ENCODE data around the gene SPATA31C1. TPM values are rescaled to one million over a fixed set of nuclear protein-coding genes. Genes with fewer than 3 reads are reported as not detected.

Gene SPATA31C1
- total RNA-seq, 1 experiment from 2014 or later: 0.15 TPM

GRCh38 chr9:87892956-87893355, 24.8 kb upstream of the SPATA31C1 start:
- H3K9me3 Mint-ChIP-seq: peaks cover 0 to 3% of the 10 kb centered on the region in 2 experiments; a peak in 2 of 5 replicates

More at GRCh38 chr9:87892956-87893355, 24.8 kb upstream of the SPATA31C1 start:
- Histone ChIP-seq H3K14ac (ENCODE audit: insufficient read depth, low read length) (no peak overlapping the region), H3T11ph (ENCODE audit: low read length) (no peak overlapping the region), H2BK120ac (ENCODE audit: low read depth, low read length, poor library complexity, severe bottlenecking) (no peak overlapping the region), H2AFZ (ENCODE audit: low read length) (no peak overlapping the region), H3K79me2 (ENCODE audit: insufficient read depth, low read length) (no peaks in the 10 kb centered on the region), H3K4ac (ENCODE audit: low read depth, low read length) (no peak overlapping the region), H3K9ac (ENCODE audit: extremely low read depth, insufficient read length, low read length) (no peak overlapping the region), H2BK12ac (ENCODE audit: insufficient read length, low read depth, low read length) (no peak overlapping the region), H3K79me1 (ENCODE audit: insufficient read depth, low read depth, low read length, poor library complexity, severe bottlenecking) (no peaks in the 10 kb centered on the region), H3K9me3 (ENCODE audit: control insufficient read depth, low read depth, low read length) (no peaks in the 10 kb centered on the region), H3K56ac (ENCODE audit: insufficient read length, low read depth, low read length) (no peak overlapping the region), H2AK5ac (ENCODE audit: insufficient read length, low read length) (no peak overlapping the region), H3K27ac (ENCODE audit: insufficient read length, low read depth, low read length) (no peak overlapping the region), H3K4me1 (ENCODE audit: insufficient read depth, low read length) (no peaks in the 10 kb centered on the region), H2BK20ac (ENCODE audit: low read depth, low read length, poor library complexity, severe bottlenecking) (no peak overlapping the region), H2BK5ac (ENCODE audit: insufficient read length, low read length) (no peak overlapping the region), H3K4me2 (ENCODE audit: insufficient read depth, insufficient read length, low read length) (no peak overlapping the region), H3K27me3 (ENCODE audit: insufficient read depth, low read length) (no peaks in the 10 kb centered on the region), H3K18ac (ENCODE audit: insufficient read length, low read depth, low read length) (no peak overlapping the region), H4K5ac (ENCODE audit: insufficient read length, low read depth, low read length) (no peak overlapping the region), H2BK15ac (ENCODE audit: low read depth, low read length) (no peak overlapping the region), H3K23ac (ENCODE audit: insufficient read length, low read depth, low read length) (no peak overlapping the region), H4K20me1 (ENCODE audit: control insufficient read depth, insufficient read depth, insufficient read length) (no peaks in the 10 kb centered on the region), H3K23me2 (ENCODE audit: insufficient read length, low read depth, low read length, poor library complexity, severe bottlenecking) (no peaks in the 10 kb centered on the region), H4K8ac (replicated peaks; ENCODE audit: insufficient read length, low read depth, low read length) (no peak overlapping the region), H4K91ac (ENCODE audit: insufficient read length, low read depth, low read length) (no peak overlapping the region)
- no peak for TF ChIP-seq CTCF (conservative IDR thresholded peaks at IDR 0.05)
- no peaks in the 10 kb centered on the region for H3K27me3 Mint-ChIP-seq (ENCODE audit: low read depth)
- H3K27ac Mint-ChIP-seq: no peak overlapping the region
- no peaks in the 10 kb centered on the region for H3K36me3 Mint-ChIP-seq (ENCODE audit: insufficient read depth in 1 of 3, low read depth in 3 of 3)
- no peak for DNase-seq
- H3K4me1 Mint-ChIP-seq: no peaks in the 10 kb centered on the region
- WGBS (ENCODE audit: extremely low coverage, insufficient read length, low lambda C conversion rate): no CpG with 5 or more reads among the region's 4 CpGs
- H3K4me3 Mint-ChIP-seq: no peak overlapping the region

All from H9 (cell line).